ENCODE data around the gene EDC4. TPM values are rescaled to one million over a fixed set of nuclear protein-coding genes. Genes with fewer than 3 reads are reported as not detected.

Gene EDC4
- total and polyA plus RNA-seq, 2 experiments from 2014 or later, result 39.6 to 98.5 TPM

GRCh38 chr16:67902831-67903230 is 30.0 kb downstream of the EDC4 start (continued):
- no peak for TF ChIP-seq ZNF462 (CRISPR knock-in tag; IDR thresholded peaks at IDR 0.05)
- TF ChIP-seq NANOG (IDR thresholded peaks at IDR 0.05; ENCODE audit: borderline replicate concordance), result no peak
- no peak for TF ChIP-seq ETS1 (IDR thresholded peaks at IDR 0.05)
- TF ChIP-seq EZH2phosphoT487 (IDR thresholded peaks at IDR 0.05; ENCODE audit: unreplicated experiment), result no peak
- TF ChIP-seq JUNB (IDR thresholded peaks at IDR 0.05; ENCODE audit: unreplicated experiment), result no peak

GRCh38 chr16:67907397-67908180 is 34.7 kb downstream of the EDC4 start:
- Histone ChIP-seq H3K27ac (ENCODE audit: low read depth) (no peak overlapping the region), H3K4me2 (no peak overlapping the region), H3K9me2 (ENCODE audit: insufficient read depth) (no peaks in the 10 kb centered on the region), H2AFZ (no peak overlapping the region), H3F3A (replicated peaks; ENCODE audit: low read depth) (0 out of 2 replicates have a peak, but pooled peaks cover 3% of the 10 kb centered on the region), H3K79me2 (replicated peaks; ENCODE audit: insufficient read depth) (0 out of 2 replicates have a peak, but pooled peaks cover 3% of the 10 kb centered on the region), H3K27me3 (ENCODE audit: insufficient read depth) (no peaks in the 10 kb centered on the region), H3K4me3 (no peak overlapping the region), H3K36me3 (ENCODE audit: insufficient read depth) (no peaks in the 10 kb centered on the region; the same call in 1 of the 2 replicates), H3K4me1 (ENCODE audit: insufficient read depth) (no peaks in the 10 kb centered on the region), H4K20me1 (replicated peaks; ENCODE audit: insufficient read depth) (peaks cover 6% of the 10 kb centered on the region; the same call in 1 of the 2 replicates)
- Mint-ChIP-seq H3K9me3 (no peaks in the 10 kb centered on the region), H3K27ac (peak overlapping the region; percentile 52; the same call in 1 of the 2 replicates), H3K27me3 (ENCODE audit: insufficient read depth, low read depth, poor library complexity) (peaks cover 2% of the 10 kb centered on the region), H3K4me1 (no peaks in the 10 kb centered on the region), H3K4me3 (no peak overlapping the region; the same call in 2 of the 3 replicates), H3K36me3 (ENCODE audit: low read depth) (peaks cover 24% of the 10 kb centered on the region)
- peak in 1 of 2 experiments; percentile 10; a peak in 1 of 4 replicates for TF ChIP-seq CTCF (conservative IDR thresholded peaks at IDR 0.05; ENCODE audit: low read depth in 2 of 2)
- no peak for TF ChIP-seq REST (IDR thresholded peaks at IDR 0.05; ENCODE audit: unreplicated experiment)
- DNase-seq (ENCODE audit: low spot score) (no peak), ATAC-seq (peak; percentile 45; the same call in 2 of the 3 replicates)

Data from GM23338 (cell line).